ENCODE data around the gene TEPSIN.

- TF ChIP-seq SP1 (CRISPR knock-in tag; conservative IDR thresholded peaks at IDR 0.05) (no peak), CTCF (IDR thresholded peaks at IDR 0.05) (no peak), SMAD3 (CRISPR knock-in tag; IDR thresholded peaks at IDR 0.05; ENCODE audit: borderline replicate concordance) (no peak), AFF4 (CRISPR knock-in tag; IDR thresholded peaks at IDR 0.05; ENCODE audit: borderline replicate concordance) (no peak), ZNF512 (CRISPR knock-in tag; IDR thresholded peaks at IDR 0.05; ENCODE audit: borderline replicate concordance) (no peak)
- TF ChIP-seq, protein P1, sequence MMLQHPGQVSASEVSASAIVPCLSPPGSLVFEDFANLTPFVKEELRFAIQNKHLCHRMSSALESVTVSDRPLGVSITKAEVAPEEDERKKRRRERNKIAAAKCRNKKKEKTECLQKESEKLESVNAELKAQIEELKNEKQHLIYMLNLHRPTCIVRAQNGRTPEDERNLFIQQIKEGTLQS (CRISPR knock-in tag; conservative IDR thresholded peaks at IDR 0.05): no peak
Measured at GRCh38 chr17:81234506-81234855, 4.4 kb downstream of the TEPSIN start.

Measured in WTC11 (cell line).